Gastrocnemius medialis (tissue), 4 donors: Measurements from ENCODE around the gene TMX4.

Experiments used
- CTCF ChIP-seq, 5 experiments: fragments of 450-650 bp in 3 of 5; fragments of 200-600 bp in 2 of 5; sonication (generic) in 2 of 5; IDR thresholded peaks in 4 of 5; conservative IDR thresholded peaks in 1 of 5; 1 replicate in 4 of 5; 2 replicates in 1 of 5; pipeline ENCODE4 v1.5.1; 2016 to 2019; ENCODE audit warnings: antibody characterized with exemption in 5 of 5, mild to moderate bottlenecking in 3 of 5, moderate library complexity in 3 of 5
- POLR2A ChIP-seq, 2 donors: fragments of 450-650 bp; IDR thresholded peaks; one replicate each; pipeline ENCODE4 v1.6.1; 2017; ENCODE audit warnings: antibody characterized with exemption in 2 of 2, mild to moderate bottlenecking in 2 of 2, moderate library complexity in 2 of 2

- TF ChIP-seq CTCF (IDR thresholded peaks at IDR 0.05 in 4 of 5, conservative IDR thresholded peaks at IDR 0.05 in 1 of 5) (no peak), POLR2A (IDR thresholded peaks at IDR 0.05) (no peak)
These were observed 39.1 kb downstream of the TMX4 start for GRCh38 chr20:7980332-7981046.
